Measurements from ENCODE around the gene PRTG.

Gene PRTG

GRCh38 chr15:55685286-55685685 lies 57.7 kb downstream of the PRTG start:
- no peak overlapping the region for H3K4me3 ChIP-seq (ENCODE audit: low read depth, low read length)
- no peak for TF ChIP-seq CTCF (IDR thresholded peaks at IDR 0.05; ENCODE audit: insufficient read depth, low read depth, low read length, missing control alignments)
- peak; percentile 65 for DNase-seq (ENCODE audit: low read depth)

GRCh38 chr15:55683376-55683775 lies 59.6 kb downstream of the PRTG start:
- no peak for DNase-seq (ENCODE audit: low read depth)
- no peak for TF ChIP-seq CTCF (IDR thresholded peaks at IDR 0.05; ENCODE audit: insufficient read depth, low read depth, low read length, missing control alignments)
- no peak overlapping the region for H3K4me3 ChIP-seq (ENCODE audit: low read depth, low read length)

- peak; percentile 38 for DNase-seq (ENCODE audit: low read depth)
- no peak overlapping the region; the same call in 1 of the 2 replicates for H3K4me3 ChIP-seq (ENCODE audit: low read depth, low read length)
- no peak for TF ChIP-seq CTCF (IDR thresholded peaks at IDR 0.05; ENCODE audit: insufficient read depth, low read depth, low read length, missing control alignments)
These were observed 61.3 kb downstream of the PRTG start for GRCh38 chr15:55681631-55682030.

GRCh38 chr15:55676507-55676906 lies 66.4 kb downstream of the PRTG start:
- no peak for DNase-seq (ENCODE audit: low read depth)
- TF ChIP-seq CTCF (IDR thresholded peaks at IDR 0.05; ENCODE audit: insufficient read depth, low read depth, low read length, missing control alignments), result no peak
- H3K4me3 ChIP-seq (ENCODE audit: low read depth, low read length), result no peak overlapping the region

- no peak overlapping the region for H3K4me3 ChIP-seq (ENCODE audit: low read depth, low read length)
- TF ChIP-seq CTCF (IDR thresholded peaks at IDR 0.05; ENCODE audit: insufficient read depth, low read depth, low read length, missing control alignments), result no peak
- no peak for DNase-seq (ENCODE audit: low read depth)
These were observed 69.7 kb downstream of the PRTG start for GRCh38 chr15:55673287-55673686.

GRCh38 chr15:55669270-55669669 lies 73.7 kb downstream of the PRTG start:
- TF ChIP-seq CTCF (IDR thresholded peaks at IDR 0.05; ENCODE audit: insufficient read depth, low read depth, low read length, missing control alignments), result no peak
- no peak for DNase-seq (ENCODE audit: low read depth)
- H3K4me3 ChIP-seq (ENCODE audit: low read depth, low read length), result no peak overlapping the region

GRCh38 chr15:55665605-55666227 lies 77.2 kb downstream of the PRTG start:
- no peak for TF ChIP-seq CTCF (IDR thresholded peaks at IDR 0.05; ENCODE audit: insufficient read depth, low read depth, low read length, missing control alignments)
- no peak overlapping the region for H3K4me3 ChIP-seq (ENCODE audit: low read depth, low read length)
- no peak for DNase-seq (ENCODE audit: low read depth)
